BJ (cell line): Measurements from ENCODE around the gene ALK. TPM values are rescaled to one million over a fixed set of nuclear protein-coding genes. Genes with fewer than 3 reads are reported as not detected.

Experiments used
- CTCF ChIA-PET: fragments of 350-600 bp; formaldehyde crosslinking; extraction: SDS; loops from one replicate; lab custom pipeline; 2021; ENCODE audit warnings: antibody characterized with exemption, inconsistent platforms; lab: Yijun Ruan, JAX
- POLR2A ChIA-PET: fragments of 300-600 bp; sonication (Branson Sonifier 250); formaldehyde crosslinking; extraction: SDS; loops from one replicate; lab custom pipeline; 2021; ENCODE audit warnings: antibody characterized with exemption; lab: Charles Lee
- DNase-seq: peaks from one replicate; pipeline ENCODE4 v3.0.0-alpha.2; 2011; ENCODE audit warnings: low read depth
- H3K27me3 ChIP-seq: 2 replicates; pipeline ENCODE4 v1.6.0; 2011; ENCODE audit warnings: low read length; ENCODE audit not compliant: control insufficient read depth, insufficient read depth
- H3K36me3 ChIP-seq: 2 replicates; pipeline ENCODE4 v1.5.1; 2011; ENCODE audit warnings: low read length; ENCODE audit not compliant: control insufficient read depth, insufficient read depth
- H3K4me3 ChIP-seq: 2 replicates; pipeline ENCODE4 v1.5.1; 2011; ENCODE audit warnings: low read depth, mild to moderate bottlenecking, control low read depth, low read length
- CTCF ChIP-seq: IDR thresholded peaks from 2 replicates; pipeline ENCODE4 v1.5.1; 2011; ENCODE audit warnings: low read depth, mild to moderate bottlenecking, control low read depth, inconsistent platforms, low read length, moderate library complexity; ENCODE audit not compliant: insufficient read depth
- polyA plus RNA-seq: library from polyadenylated mRNA; depleted of rRNA; stranded (reverse); fragments of >200 nt; gene quantifications from 2 replicates; pipeline ENCODE4 v1.2.3, GENCODE V29; 2011

The ALK gene
- polyA plus RNA-seq, 1 experiment: not detected

GRCh38 chr2:29485117-29485516 lies 436.3 kb downstream of the ALK start:
- Histone ChIP-seq H3K36me3 (no peaks in the 10 kb centered on the region), H3K4me3 (no peak overlapping the region), H3K27me3 (no peaks in the 10 kb centered on the region)
- ChIA-PET CTCF (interaction anchor here (1.0 kb wide), 1 partner anchor 18 kb away, joined by 3 read pairs; no protein-coding TSS in a partner anchor), POLR2A (no interaction called here)
- no peak for TF ChIP-seq CTCF
- no peak for DNase-seq

- ChIA-PET POLR2A (no interaction called here), CTCF (no interaction called here)
- TF ChIP-seq CTCF: no peak
Observed at GRCh38 chr2:29482867-29483266, 438.5 kb downstream of the ALK start.

GRCh38 chr2:29482348-29482747 lies 439.0 kb downstream of the ALK start:
- H3K36me3 ChIP-seq: no peaks in the 10 kb centered on the region
- DNase-seq: no peak
- no peaks in the 10 kb centered on the region for H3K27me3 ChIP-seq
- no peak overlapping the region for H3K4me3 ChIP-seq
- POLR2A ChIA-PET: no interaction called here
- CTCF ChIA-PET: no interaction called here
- TF ChIP-seq CTCF: no peak

More at GRCh38 chr2:29482867-29483266, 438.5 kb downstream of the ALK start:
- no peaks in the 10 kb centered on the region for H3K36me3 ChIP-seq
- no peak for DNase-seq
- no peaks in the 10 kb centered on the region for H3K27me3 ChIP-seq
- H3K4me3 ChIP-seq: no peak overlapping the region

- Histone ChIP-seq H3K27me3 (no peaks in the 10 kb centered on the region), H3K4me3 (no peak overlapping the region), H3K36me3 (no peaks in the 10 kb centered on the region)
- ChIA-PET CTCF (no interaction called here), POLR2A (no interaction called here)
- TF ChIP-seq CTCF: no peak
- no peak for DNase-seq
Observed at GRCh38 chr2:29481313-29481712, 440.1 kb downstream of the ALK start.

GRCh38 chr2:29480426-29480825 lies 441.0 kb downstream of the ALK start:
- ChIA-PET POLR2A (no interaction called here), CTCF (interaction anchor here (1.5 kb wide), 1 partner anchor 12 kb away, joined by 5 read pairs; no protein-coding TSS in a partner anchor)
- Histone ChIP-seq H3K27me3 (no peaks in the 10 kb centered on the region), H3K4me3 (no peak overlapping the region), H3K36me3 (no peaks in the 10 kb centered on the region)
- no peak for TF ChIP-seq CTCF
- DNase-seq: no peak
